GM19328 (cell line): Measurements from ENCODE around the gene TMEM41A.
"Not testable (repeated sequence)": the region's sequence is repeated elsewhere in the genome, so short reads cannot be mapped to it uniquely, and the experiment has no call there.

Source experiments
- ATAC-seq: cut with Tn5 transposase; IDR thresholded peaks from one replicate; pipeline ENCODE4 v1.9.1; 2021; ENCODE audit warnings: mild to moderate bottlenecking, moderate library complexity; ENCODE audit not compliant: unreplicated experiment

Gene TMEM41A

GRCh38 chr3:185489462-185489861 lies 9.4 kb downstream of the TMEM41A start:
- no peak for ATAC-seq

DNA sequence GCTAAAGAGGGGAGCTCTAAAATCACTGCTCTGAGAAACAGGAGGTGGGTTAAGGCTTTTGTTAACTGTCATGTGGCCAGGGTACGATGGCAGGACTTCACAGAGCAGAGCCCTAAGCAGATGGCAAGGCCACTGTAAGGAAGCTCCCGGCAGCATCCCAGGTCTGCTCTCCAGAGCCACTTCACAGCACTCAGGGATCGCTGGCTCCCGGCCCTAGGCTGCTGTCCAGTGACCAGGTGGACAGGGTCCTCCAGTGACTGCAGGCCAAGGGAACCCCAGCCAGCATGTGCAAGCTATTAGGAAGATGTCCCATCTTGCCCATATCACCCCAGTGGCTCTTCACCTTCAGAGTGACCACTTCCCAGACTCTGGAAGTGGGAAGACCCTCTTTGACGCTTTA lies 10.4 kb downstream of the TMEM41A start:
- no peak for ATAC-seq

- no peak for ATAC-seq
Measured at GRCh38 chr3:185486394-185486793, 12.4 kb downstream of the TMEM41A start.

DNA sequence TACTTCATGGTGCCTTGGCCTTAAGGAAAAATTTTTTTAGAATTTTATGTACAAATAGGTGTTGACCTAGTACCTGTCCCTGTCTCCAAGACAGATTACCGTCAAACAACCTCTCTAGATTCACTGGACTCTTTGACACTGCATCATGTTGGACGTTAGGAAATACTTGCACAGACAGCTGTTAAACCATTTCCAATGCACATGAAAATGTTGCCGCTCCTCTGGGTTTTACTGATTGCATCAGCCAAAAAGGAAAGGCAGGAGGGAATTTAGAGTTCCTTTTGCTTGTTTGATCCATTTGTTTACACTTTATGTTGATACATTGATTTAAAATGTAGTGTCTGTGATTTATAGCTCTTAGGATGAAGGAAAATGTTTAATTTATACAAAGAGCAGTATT lies 14.5 kb downstream of the TMEM41A start:
- ATAC-seq: no peak

DNA sequence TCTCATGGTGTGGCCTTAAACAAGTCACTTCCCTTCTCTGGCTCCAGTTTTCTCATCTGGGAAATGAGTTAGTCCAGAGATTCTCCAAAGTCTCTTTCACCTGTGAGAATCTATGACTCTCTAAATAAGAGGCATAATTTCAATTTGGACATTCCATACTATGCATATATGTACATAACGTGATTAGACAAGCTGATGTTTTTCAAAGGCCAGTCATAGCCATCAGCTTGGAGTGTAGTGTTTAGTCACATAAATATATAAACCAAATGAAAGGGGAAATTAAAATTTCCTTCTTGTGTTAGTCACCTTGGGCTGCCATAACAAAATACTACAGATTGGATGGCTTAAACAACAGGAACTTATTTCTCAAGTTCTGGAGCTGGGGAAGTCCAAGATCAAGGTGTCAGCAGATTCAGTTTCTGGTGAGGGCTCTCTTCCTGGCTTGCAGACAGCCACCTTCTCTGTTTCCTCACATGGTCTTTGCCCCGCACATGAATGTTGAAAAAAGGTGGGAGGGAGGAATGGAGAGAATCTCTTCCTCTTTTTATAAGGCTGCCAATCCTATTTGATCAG lies 19.4 kb downstream of the TMEM41A start:
- ATAC-seq: no peak

GRCh38 chr3:185477316-185477715 lies 21.5 kb downstream of the TMEM41A start:
- ATAC-seq: no peak

DNA sequence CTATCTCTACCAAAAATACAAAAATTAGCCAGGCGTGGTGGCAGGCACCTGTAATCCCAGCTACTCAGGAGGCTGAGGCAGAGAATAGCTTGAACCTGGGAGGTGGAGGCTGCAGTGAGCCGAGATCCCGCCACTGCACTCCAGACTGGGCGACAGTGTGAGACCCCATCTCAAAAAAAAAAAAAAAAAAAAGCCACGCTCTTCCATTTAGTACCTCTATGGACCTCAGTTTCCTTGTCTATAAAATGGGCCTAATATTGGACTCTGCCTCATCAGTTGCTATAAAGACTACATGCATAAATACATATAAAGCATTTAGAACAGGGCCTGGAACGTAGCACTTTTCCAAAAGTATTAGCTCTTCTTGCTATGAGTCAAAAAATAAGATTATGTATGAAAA lies 23.9 kb downstream of the TMEM41A start:
- ATAC-seq: not testable (repeated sequence)

- no peak for ATAC-seq
Measured at GRCh38 chr3:185473290-185473815, 25.5 kb downstream of the TMEM41A start.

DNA sequence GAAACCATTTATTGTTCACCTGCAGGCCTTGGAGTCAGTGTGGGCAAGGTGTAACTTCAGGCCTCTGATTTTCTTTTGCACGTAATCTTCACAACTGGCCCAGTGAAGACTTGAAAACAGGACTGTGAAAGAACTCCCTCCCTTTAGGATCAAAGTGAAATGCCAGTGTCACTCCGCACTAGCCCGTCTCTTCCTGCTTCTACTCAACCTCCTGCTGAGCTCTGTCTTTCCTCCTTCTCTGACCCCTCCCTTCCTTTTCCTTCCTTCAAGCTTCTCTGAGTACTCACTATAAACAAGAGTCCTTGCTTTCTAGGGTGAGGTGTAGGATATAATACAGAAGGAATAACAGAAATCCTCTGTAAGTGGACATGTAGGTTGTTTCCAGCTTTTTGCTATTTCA lies 28.5 kb downstream of the TMEM41A start:
- no peak for ATAC-seq

- no peak for ATAC-seq
Measured at GRCh38 chr3:185469542-185469941, 29.3 kb downstream of the TMEM41A start.

- ATAC-seq: not testable (repeated sequence)
Measured at GRCh38 chr3:185466123-185466522, 32.7 kb downstream of the TMEM41A start.

DNA sequence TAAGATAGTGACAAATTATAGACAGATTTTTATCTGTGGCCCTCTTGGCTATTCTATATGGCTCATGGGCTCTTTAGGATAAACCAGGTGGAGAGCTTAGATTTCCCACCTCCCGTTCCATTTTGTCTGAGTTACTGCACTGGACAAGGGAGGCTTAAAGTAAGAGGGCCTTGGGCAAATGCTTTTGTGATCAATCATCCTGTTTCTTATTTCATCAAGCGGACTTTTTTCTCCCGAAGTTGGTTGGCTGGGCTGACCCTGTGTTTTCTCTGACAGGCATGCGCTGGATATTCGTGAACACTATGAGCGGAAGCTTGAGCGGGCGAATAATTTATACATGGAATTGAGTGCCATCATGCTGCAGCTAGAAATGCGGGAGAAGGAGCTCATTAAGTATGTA lies 33.4 kb downstream of the TMEM41A start:
- no peak for ATAC-seq

GRCh38 chr3:185460719-185461350 lies 38.0 kb downstream of the TMEM41A start:
- no peak for ATAC-seq

- ATAC-seq: no peak
Measured at GRCh38 chr3:185460309-185460708, 38.5 kb downstream of the TMEM41A start.

GRCh38 chr3:185457376-185457775 lies 41.5 kb downstream of the TMEM41A start:
- ATAC-seq: no peak

DNA sequence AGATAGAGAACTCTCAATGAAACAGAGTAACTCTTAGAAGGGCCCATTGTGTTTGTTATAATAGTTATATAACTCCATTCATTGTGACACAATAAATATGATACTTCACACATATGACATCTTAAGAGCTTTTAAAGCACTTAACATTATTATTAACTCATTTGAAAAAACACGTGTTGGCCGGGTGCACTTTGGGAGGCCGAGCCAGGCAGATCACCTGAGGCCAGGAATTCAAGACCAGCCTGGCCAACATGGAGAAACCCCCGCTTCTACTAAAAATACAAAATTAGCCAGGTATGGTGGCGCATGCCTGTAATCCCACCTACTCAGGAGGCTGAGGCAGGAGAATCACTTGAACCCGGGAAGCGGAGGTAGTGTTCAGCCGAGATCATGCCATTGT lies 47.4 kb downstream of the TMEM41A start:
- ATAC-seq: not testable (repeated sequence)

GRCh38 chr3:185448107-185448506 lies 50.7 kb downstream of the TMEM41A start:
- ATAC-seq: no peak

- no peak for ATAC-seq
Measured at GRCh38 chr3:185444329-185444728, 54.5 kb downstream of the TMEM41A start.

- no peak for ATAC-seq
Measured at GRCh38 chr3:185442031-185442430, 56.8 kb downstream of the TMEM41A start.

- ATAC-seq: no peak
Measured at GRCh38 chr3:185439745-185440466, 58.9 kb downstream of the TMEM41A start.
